ENCODE measurements around the gene PARP9.

PARP9 gene

GRCh38 chr3:122558605-122559004, 5.5 kb downstream of the PARP9 start:
- Mint-ChIP-seq H3K9me3 (no peaks in the 10 kb centered on the region), H3K27me3 (ENCODE audit: low read depth) (no peaks in the 10 kb centered on the region), H3K4me3 (no peak overlapping the region), H3K27ac (no peak overlapping the region), H3K4me1 (ENCODE audit: low read depth) (peaks cover 46% of the 10 kb centered on the region), H3K36me3 (ENCODE audit: low read depth) (peaks cover 64% of the 10 kb centered on the region)

GRCh38 chr3:122557356-122557755, 6.7 kb downstream of the PARP9 start:
- Mint-ChIP-seq H3K4me3 (no peak overlapping the region), H3K27me3 (ENCODE audit: low read depth) (no peaks in the 10 kb centered on the region), H3K9me3 (no peaks in the 10 kb centered on the region), H3K36me3 (ENCODE audit: low read depth) (peaks cover 68% of the 10 kb centered on the region), H3K4me1 (ENCODE audit: low read depth) (peaks cover 45% of the 10 kb centered on the region), H3K27ac (no peak overlapping the region)

- H3K9me3 Mint-ChIP-seq = no peaks in the 10 kb centered on the region
- no peak overlapping the region for H3K4me3 Mint-ChIP-seq
- H3K4me1 Mint-ChIP-seq (ENCODE audit: low read depth) = peaks cover 37% of the 10 kb centered on the region
- no peak overlapping the region for H3K27ac Mint-ChIP-seq
- H3K27me3 Mint-ChIP-seq (ENCODE audit: low read depth) = no peaks in the 10 kb centered on the region
- H3K36me3 Mint-ChIP-seq (ENCODE audit: low read depth) = peaks cover 68% of the 10 kb centered on the region
Observed at GRCh38 chr3:122555275-122556071, 8.6 kb downstream of the PARP9 start.

- Mint-ChIP-seq H3K36me3 (ENCODE audit: low read depth) (peaks cover 72% of the 10 kb centered on the region), H3K27ac (no peak overlapping the region), H3K9me3 (no peaks in the 10 kb centered on the region), H3K4me3 (no peak overlapping the region), H3K27me3 (ENCODE audit: low read depth) (no peaks in the 10 kb centered on the region), H3K4me1 (ENCODE audit: low read depth) (peaks cover 31% of the 10 kb centered on the region)
Observed at GRCh38 chr3:122553171-122553570, 10.9 kb downstream of the PARP9 start.

- Mint-ChIP-seq H3K36me3 (ENCODE audit: low read depth) (peaks cover 73% of the 10 kb centered on the region), H3K4me1 (ENCODE audit: low read depth) (peaks cover 22% of the 10 kb centered on the region), H3K4me3 (no peak overlapping the region), H3K27ac (no peak overlapping the region), H3K9me3 (no peaks in the 10 kb centered on the region), H3K27me3 (ENCODE audit: low read depth) (no peaks in the 10 kb centered on the region)
Observed at GRCh38 chr3:122548619-122549018, 15.5 kb downstream of the PARP9 start.

GRCh38 chr3:122548076-122548475, 16.0 kb downstream of the PARP9 start:
- H3K36me3 Mint-ChIP-seq (ENCODE audit: low read depth) = peaks cover 71% of the 10 kb centered on the region
- H3K4me1 Mint-ChIP-seq (ENCODE audit: low read depth) = peaks cover 18% of the 10 kb centered on the region
- no peaks in the 10 kb centered on the region for H3K27me3 Mint-ChIP-seq (ENCODE audit: low read depth)
- no peaks in the 10 kb centered on the region for H3K9me3 Mint-ChIP-seq
- no peak overlapping the region for H3K4me3 Mint-ChIP-seq
- peak overlapping the region; percentile 15 for H3K27ac Mint-ChIP-seq

- peaks cover 16% of the 10 kb centered on the region for H3K4me1 Mint-ChIP-seq (ENCODE audit: low read depth)
- no peaks in the 10 kb centered on the region for H3K9me3 Mint-ChIP-seq
- H3K27me3 Mint-ChIP-seq (ENCODE audit: low read depth) = no peaks in the 10 kb centered on the region
- H3K4me3 Mint-ChIP-seq = no peak overlapping the region
- peaks cover 63% of the 10 kb centered on the region for H3K36me3 Mint-ChIP-seq (ENCODE audit: low read depth)
- no peak overlapping the region for H3K27ac Mint-ChIP-seq
Observed at GRCh38 chr3:122546151-122546550, 17.9 kb downstream of the PARP9 start.

GRCh38 chr3:122538956-122539490, 25.1 kb downstream of the PARP9 start:
- H3K4me1 Mint-ChIP-seq (ENCODE audit: low read depth) = peaks cover 40% of the 10 kb centered on the region
- peaks cover 66% of the 10 kb centered on the region for H3K36me3 Mint-ChIP-seq (ENCODE audit: low read depth)
- H3K27me3 Mint-ChIP-seq (ENCODE audit: low read depth) = no peaks in the 10 kb centered on the region
- no peak overlapping the region for H3K27ac Mint-ChIP-seq
- H3K9me3 Mint-ChIP-seq = no peaks in the 10 kb centered on the region
- H3K4me3 Mint-ChIP-seq = no peak overlapping the region

- H3K36me3 Mint-ChIP-seq (ENCODE audit: low read depth) = peaks cover 78% of the 10 kb centered on the region
- H3K4me3 Mint-ChIP-seq = no peak overlapping the region
- H3K4me1 Mint-ChIP-seq (ENCODE audit: low read depth) = peaks cover 57% of the 10 kb centered on the region
- no peak overlapping the region for H3K27ac Mint-ChIP-seq
- no peaks in the 10 kb centered on the region for H3K27me3 Mint-ChIP-seq (ENCODE audit: low read depth)
- H3K9me3 Mint-ChIP-seq = no peaks in the 10 kb centered on the region
Observed at GRCh38 chr3:122536632-122537001, 27.5 kb downstream of the PARP9 start.

GRCh38 chr3:122535964-122536631, 28.0 kb downstream of the PARP9 start:
- H3K9me3 Mint-ChIP-seq = no peaks in the 10 kb centered on the region
- H3K4me3 Mint-ChIP-seq = no peak overlapping the region
- peaks cover 56% of the 10 kb centered on the region for H3K4me1 Mint-ChIP-seq (ENCODE audit: low read depth)
- no peak overlapping the region for H3K27ac Mint-ChIP-seq
- H3K36me3 Mint-ChIP-seq (ENCODE audit: low read depth) = peaks cover 80% of the 10 kb centered on the region
- no peaks in the 10 kb centered on the region for H3K27me3 Mint-ChIP-seq (ENCODE audit: low read depth)

- Mint-ChIP-seq H3K4me3 (no peak overlapping the region), H3K27me3 (ENCODE audit: low read depth) (no peaks in the 10 kb centered on the region), H3K36me3 (ENCODE audit: low read depth) (peaks cover 76% of the 10 kb centered on the region), H3K4me1 (ENCODE audit: low read depth) (peaks cover 47% of the 10 kb centered on the region), H3K9me3 (no peaks in the 10 kb centered on the region), H3K27ac (peak overlapping the region; percentile 33)
Observed at GRCh38 chr3:122533931-122534334, 30.2 kb downstream of the PARP9 start.

GRCh38 chr3:122533480-122533879, 30.6 kb downstream of the PARP9 start:
- peak overlapping the region; percentile 49 for H3K4me3 Mint-ChIP-seq
- peaks cover 42% of the 10 kb centered on the region for H3K4me1 Mint-ChIP-seq (ENCODE audit: low read depth)
- H3K27ac Mint-ChIP-seq = no peak overlapping the region
- H3K9me3 Mint-ChIP-seq = no peaks in the 10 kb centered on the region
- peaks cover 74% of the 10 kb centered on the region for H3K36me3 Mint-ChIP-seq (ENCODE audit: low read depth)
- no peaks in the 10 kb centered on the region for H3K27me3 Mint-ChIP-seq (ENCODE audit: low read depth)

- no peaks in the 10 kb centered on the region for H3K27me3 Mint-ChIP-seq (ENCODE audit: low read depth)
- no peaks in the 10 kb centered on the region for H3K9me3 Mint-ChIP-seq
- no peak overlapping the region for H3K27ac Mint-ChIP-seq
- H3K4me3 Mint-ChIP-seq = no peak overlapping the region
- H3K36me3 Mint-ChIP-seq (ENCODE audit: low read depth) = peaks cover 70% of the 10 kb centered on the region
- peaks cover 27% of the 10 kb centered on the region for H3K4me1 Mint-ChIP-seq (ENCODE audit: low read depth)
Observed at GRCh38 chr3:122530164-122530563, 33.9 kb downstream of the PARP9 start.

GRCh38 chr3:122523317-122523716, 40.8 kb downstream of the PARP9 start:
- Mint-ChIP-seq H3K36me3 (ENCODE audit: low read depth) (peaks cover 25% of the 10 kb centered on the region), H3K4me3 (no peak overlapping the region), H3K27ac (no peak overlapping the region), H3K9me3 (no peaks in the 10 kb centered on the region), H3K4me1 (ENCODE audit: low read depth) (peaks cover 2% of the 10 kb centered on the region), H3K27me3 (ENCODE audit: low read depth) (no peaks in the 10 kb centered on the region)

GRCh38 chr3:122520861-122521260, 43.2 kb downstream of the PARP9 start:
- H3K4me3 Mint-ChIP-seq = no peak overlapping the region
- H3K27me3 Mint-ChIP-seq (ENCODE audit: low read depth) = no peaks in the 10 kb centered on the region
- H3K9me3 Mint-ChIP-seq = no peaks in the 10 kb centered on the region
- H3K4me1 Mint-ChIP-seq (ENCODE audit: low read depth) = peaks cover 2% of the 10 kb centered on the region
- peaks cover 8% of the 10 kb centered on the region for H3K36me3 Mint-ChIP-seq (ENCODE audit: low read depth)
- H3K27ac Mint-ChIP-seq = no peak overlapping the region

Measured in T-helper 1 cell treated with Interleukin-12 subunit alpha and Interleukin-12 subunit beta and Interleukin-4 antibody, amounts not matched to agents 30 μg/mL and 1 μg/mL, for 36 hours (primary cell).